GM12801 (cell line): ENCODE measurements around the gene POLN.

Experiments
- CTCF ChIP-seq: IDR thresholded peaks from one replicate; pipeline ENCODE4 v1.5.1; 2011; ENCODE audit warnings: control low read depth; ENCODE audit not compliant: insufficient read length; ENCODE audit errors: extremely low read depth

POLN gene

GRCh38 chr4:2245057-2245786 lies 3.3 kb upstream of the POLN start:
- no peak for TF ChIP-seq CTCF

DNA sequence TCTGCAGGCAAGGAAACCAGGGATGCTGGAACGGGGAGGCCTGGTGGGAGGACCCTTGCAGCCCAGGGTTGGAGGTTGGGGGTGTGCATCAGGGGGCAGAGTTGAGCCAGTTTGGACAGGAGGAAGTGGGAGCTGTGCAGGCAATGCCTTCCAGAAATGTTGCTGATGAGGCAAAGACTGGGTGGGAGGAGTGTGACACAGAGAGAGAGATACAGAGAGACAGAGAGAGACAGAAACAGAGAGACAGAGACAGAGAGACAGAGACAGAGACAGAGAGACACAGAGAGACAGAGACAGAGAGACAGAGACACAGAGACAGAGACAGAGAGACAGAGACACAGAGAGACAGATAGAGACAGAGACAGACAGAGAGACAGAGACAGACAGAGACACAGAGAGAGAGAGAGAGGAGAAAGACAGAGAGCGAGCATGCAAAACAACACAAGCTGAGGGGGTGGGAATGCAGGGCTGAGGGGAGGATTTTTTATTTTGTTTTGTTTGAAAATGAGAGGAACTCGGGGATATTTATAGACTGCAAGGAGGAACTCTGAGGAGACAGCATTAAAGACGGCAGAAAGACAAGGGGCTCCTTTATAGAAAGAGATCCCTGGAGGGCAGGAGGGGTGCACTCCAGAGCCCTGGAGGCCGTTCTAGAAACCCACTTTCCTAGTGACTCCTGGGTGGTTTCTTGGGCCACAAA lies 1.9 kb upstream of the POLN start:
- TF ChIP-seq CTCF: no peak

DNA sequence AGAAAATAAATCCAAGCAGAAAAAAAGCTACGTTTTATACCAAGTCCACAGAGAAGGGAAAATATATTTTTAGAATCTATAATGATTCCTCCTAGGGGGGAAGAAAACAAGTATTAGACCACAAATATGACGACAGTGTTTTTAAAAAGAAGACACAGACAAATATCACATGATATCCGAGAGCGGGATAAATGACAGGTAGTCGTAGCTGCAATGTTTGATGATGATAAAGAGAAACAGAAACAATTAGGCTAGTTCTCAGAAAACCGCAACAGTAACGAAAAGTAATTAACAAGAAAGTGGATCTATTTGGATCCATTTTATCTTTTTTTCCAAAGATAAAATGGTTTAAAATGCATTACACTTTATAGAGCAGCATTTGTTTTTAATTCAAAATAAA lies 918 bp downstream of the POLN start:
- TF ChIP-seq CTCF: no peak

GRCh38 chr4:2236944-2237666 lies 4.8 kb downstream of the POLN start:
- TF ChIP-seq CTCF: no peak

DNA sequence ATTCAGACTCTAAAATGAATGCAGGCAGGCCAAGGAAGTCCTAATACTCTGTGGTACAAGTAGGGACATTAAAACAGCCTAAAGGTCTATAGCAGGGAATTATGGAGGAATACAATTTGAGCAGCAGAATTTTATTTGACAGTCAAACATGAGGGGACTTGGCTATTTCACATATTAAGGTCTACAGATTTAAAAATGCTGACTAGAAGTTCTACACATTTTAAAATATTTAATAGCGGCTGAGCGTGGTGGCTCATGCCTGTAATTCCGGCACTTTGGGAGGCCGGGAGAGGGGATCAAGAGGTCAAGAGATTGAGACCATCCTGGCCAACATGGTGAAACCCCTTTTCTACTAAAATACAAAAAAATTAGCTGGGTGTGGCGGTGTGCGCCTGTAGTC lies 10.8 kb downstream of the POLN start:
- TF ChIP-seq CTCF: no peak

DNA sequence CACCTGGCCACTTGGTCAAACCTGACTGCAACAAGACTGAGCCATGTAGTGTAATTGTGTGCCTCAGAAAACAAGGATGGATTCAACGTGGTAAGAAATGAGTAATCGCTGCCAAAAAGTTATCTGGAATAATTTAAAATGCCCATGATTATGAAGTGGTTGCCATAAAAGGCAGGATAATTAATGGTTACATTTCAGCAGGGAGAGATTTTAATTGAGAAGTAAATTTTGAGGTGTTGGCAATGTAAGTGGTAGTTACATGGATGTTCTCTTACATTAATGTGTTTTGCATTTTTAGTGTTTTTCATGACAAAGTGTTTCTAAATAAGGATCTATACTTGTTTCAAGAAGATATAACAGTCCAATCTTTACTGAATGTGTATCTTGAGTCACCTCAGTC lies 15.7 kb downstream of the POLN start:
- TF ChIP-seq CTCF: no peak

- TF ChIP-seq CTCF: no peak
Observed at GRCh38 chr4:2222838-2223237, 19.1 kb downstream of the POLN start.
